Measurements from ENCODE around the gene TSHR. TPM values are rescaled to one million over a fixed set of nuclear protein-coding genes. Genes with fewer than 3 reads are reported as not detected.
"Not testable (repeated sequence)": the region's sequence is repeated elsewhere in the genome, so short reads cannot be mapped to it uniquely, and the experiment has no call there.

The TSHR gene
- total RNA-seq, 1 donor from 2014 or later: not detected

DNA sequence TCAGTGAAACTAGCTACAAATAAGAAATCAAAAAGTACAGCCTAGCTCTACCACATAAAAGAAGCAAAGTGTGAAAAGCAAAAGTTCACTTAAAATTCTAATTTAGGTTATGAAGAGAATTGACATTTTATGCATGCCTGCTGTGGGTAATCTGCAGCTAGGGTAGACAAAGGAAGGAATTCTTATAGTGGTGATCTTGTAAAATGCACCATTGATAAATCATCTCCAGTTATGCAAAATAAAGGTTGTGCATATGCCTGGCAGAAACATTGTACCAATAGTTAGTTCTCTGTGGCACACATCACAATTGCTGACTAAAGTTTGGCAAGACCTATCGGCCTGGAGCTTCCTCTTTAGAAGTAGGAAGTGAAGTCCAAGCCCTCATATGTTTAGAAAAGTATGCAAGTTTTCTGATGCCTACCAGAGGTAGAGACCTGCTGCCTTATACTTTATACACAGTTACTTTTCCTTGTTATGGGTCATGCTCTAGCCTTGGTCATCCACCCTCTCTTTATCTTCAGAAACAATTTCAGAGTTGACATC is 78.3 kb downstream of the TSHR start:
- H3K79me2 ChIP-seq (ENCODE audit: low read depth): no peaks in the 10 kb centered on the region
- Mint-ChIP-seq H3K27ac (no peak overlapping the region), H3K4me1 (no peaks in the 10 kb centered on the region), H3K27me3 (ENCODE audit: insufficient read depth, low read depth) (peaks cover 5% of the 10 kb centered on the region), H3K4me3 (no peak overlapping the region), H3K9me3 (peaks cover 8% of the 10 kb centered on the region), H3K36me3 (no peaks in the 10 kb centered on the region)
- no peak overlapping the region for H3K4me3 ChIP-seq
- TF ChIP-seq, protein P1, sequence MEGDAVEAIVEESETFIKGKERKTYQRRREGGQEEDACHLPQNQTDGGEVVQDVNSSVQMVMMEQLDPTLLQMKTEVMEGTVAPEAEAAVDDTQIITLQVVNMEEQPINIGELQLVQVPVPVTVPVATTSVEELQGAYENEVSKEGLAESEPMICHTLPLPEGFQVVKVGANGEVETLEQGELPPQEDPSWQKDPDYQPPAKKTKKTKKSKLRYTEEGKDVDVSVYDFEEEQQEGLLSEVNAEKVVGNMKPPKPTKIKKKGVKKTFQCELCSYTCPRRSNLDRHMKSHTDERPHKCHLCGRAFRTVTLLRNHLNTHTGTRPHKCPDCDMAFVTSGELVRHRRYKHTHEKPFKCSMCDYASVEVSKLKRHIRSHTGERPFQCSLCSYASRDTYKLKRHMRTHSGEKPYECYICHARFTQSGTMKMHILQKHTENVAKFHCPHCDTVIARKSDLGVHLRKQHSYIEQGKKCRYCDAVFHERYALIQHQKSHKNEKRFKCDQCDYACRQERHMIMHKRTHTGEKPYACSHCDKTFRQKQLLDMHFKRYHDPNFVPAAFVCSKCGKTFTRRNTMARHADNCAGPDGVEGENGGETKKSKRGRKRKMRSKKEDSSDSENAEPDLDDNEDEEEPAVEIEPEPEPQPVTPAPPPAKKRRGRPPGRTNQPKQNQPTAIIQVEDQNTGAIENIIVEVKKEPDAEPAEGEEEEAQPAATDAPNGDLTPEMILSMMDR (IDR thresholded peaks at IDR 0.05): no peak
- TF ChIP-seq EZH2phosphoT487 (IDR thresholded peaks at IDR 0.05): no peak
- H3K27me3 ChIP-seq: no peaks in the 10 kb centered on the region
- H3F3A ChIP-seq (ENCODE audit: low read depth): no peaks in the 10 kb centered on the region
- H3K27ac ChIP-seq: no peak overlapping the region
- DNase-seq (ENCODE audit: low spot score): no peak
- H3K9ac ChIP-seq: no peak overlapping the region
- H3K4me2 ChIP-seq: no peak overlapping the region
- no peaks in the 10 kb centered on the region for H4K20me1 ChIP-seq (ENCODE audit: low read depth)
- no peaks in the 10 kb centered on the region for H3K4me1 ChIP-seq
- H3K36me3 ChIP-seq: no peaks in the 10 kb centered on the region
- H2AFZ ChIP-seq (replicated peaks): no peak overlapping the region
- no peaks in the 10 kb centered on the region for H3K9me3 ChIP-seq (ENCODE audit: low read depth)

DNA sequence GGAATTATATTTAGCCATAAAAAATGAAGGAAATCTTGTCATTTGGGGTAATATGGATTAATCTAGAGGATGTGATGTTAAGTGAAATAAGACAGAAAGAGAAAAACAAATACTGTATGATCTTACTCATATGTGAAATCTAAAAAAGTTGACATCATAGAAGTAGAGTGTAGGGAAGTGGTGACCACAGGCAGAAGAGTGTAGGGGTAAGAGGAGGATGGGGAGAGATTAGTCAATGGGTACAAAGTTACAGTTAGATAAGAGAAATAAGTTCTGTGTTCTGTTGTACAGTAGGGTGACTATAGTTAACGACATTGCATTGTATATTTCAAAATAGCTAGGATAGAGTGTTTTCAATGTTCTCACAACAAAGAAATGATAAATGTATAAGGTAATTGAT is 87.0 kb downstream of the TSHR start:
- no peak overlapping the region for H3K27ac ChIP-seq
- H3K4me2 ChIP-seq: no peak overlapping the region
- no peak overlapping the region for H3K9ac ChIP-seq
- H3K27me3 Mint-ChIP-seq (ENCODE audit: insufficient read depth, low read depth): no peaks in the 10 kb centered on the region
- no peak overlapping the region for H3K4me3 Mint-ChIP-seq
- no peak overlapping the region for H3K4me3 ChIP-seq
- H2AFZ ChIP-seq (replicated peaks): no peak overlapping the region
- H3K4me1 ChIP-seq: no peaks in the 10 kb centered on the region
- no peaks in the 10 kb centered on the region for H3K36me3 ChIP-seq
- H4K20me1 ChIP-seq (ENCODE audit: low read depth): no peaks in the 10 kb centered on the region
- H3K36me3 Mint-ChIP-seq: no peaks in the 10 kb centered on the region
- H3F3A ChIP-seq (ENCODE audit: low read depth): no peaks in the 10 kb centered on the region
- TF ChIP-seq EZH2 (IDR thresholded peaks at IDR 0.05) (no peak), EZH2phosphoT487 (IDR thresholded peaks at IDR 0.05) (no peak)
- TF ChIP-seq, protein P1 (IDR thresholded peaks at IDR 0.05): no peak
- peaks cover 10% of the 10 kb centered on the region for H3K9me3 Mint-ChIP-seq
- no peaks in the 10 kb centered on the region for H3K27me3 ChIP-seq
- H3K4me1 Mint-ChIP-seq: no peaks in the 10 kb centered on the region
- H3K9me3 ChIP-seq (ENCODE audit: low read depth): peaks cover 7% of the 10 kb centered on the region
- H3K79me2 ChIP-seq (ENCODE audit: low read depth): no peaks in the 10 kb centered on the region
- DNase-seq (ENCODE audit: low spot score): no peak
- no peak overlapping the region for H3K27ac Mint-ChIP-seq

DNA sequence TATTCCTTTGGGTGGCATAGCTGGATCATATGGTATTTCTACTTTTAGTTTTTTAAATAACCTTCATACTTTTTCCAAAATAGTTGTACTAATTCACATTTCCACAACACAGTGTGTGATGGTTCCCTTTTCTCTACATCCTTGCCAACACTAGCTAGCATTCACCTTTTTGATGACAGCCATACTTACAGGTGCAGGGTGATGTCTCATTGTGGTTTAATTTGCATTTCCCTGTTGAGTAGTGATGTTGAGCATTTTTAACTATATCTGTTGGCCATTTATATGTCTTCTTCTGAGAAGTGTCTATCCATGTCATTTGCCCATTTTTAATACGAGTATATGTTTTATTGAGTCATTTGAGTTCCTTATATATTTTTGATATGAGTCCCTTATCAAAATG is 96.1 kb downstream of the TSHR start:
- no peaks in the 10 kb centered on the region for H3K27me3 ChIP-seq
- no peak overlapping the region for H3K4me2 ChIP-seq
- no peak for DNase-seq (ENCODE audit: low spot score)
- H3F3A ChIP-seq (ENCODE audit: low read depth): no peaks in the 10 kb centered on the region
- no peaks in the 10 kb centered on the region for H3K4me1 ChIP-seq
- H3K9ac ChIP-seq: no peak overlapping the region
- Mint-ChIP-seq H3K27me3 (ENCODE audit: insufficient read depth, low read depth) (peaks cover 3% of the 10 kb centered on the region), H3K36me3 (no peaks in the 10 kb centered on the region), H3K9me3 (peaks cover 22% of the 10 kb centered on the region), H3K27ac (no peak overlapping the region), H3K4me1 (no peaks in the 10 kb centered on the region), H3K4me3 (no peak overlapping the region)
- H3K27ac ChIP-seq: no peak overlapping the region
- no peak overlapping the region for H3K4me3 ChIP-seq
- no peaks in the 10 kb centered on the region for H3K79me2 ChIP-seq (ENCODE audit: low read depth)
- H3K36me3 ChIP-seq: no peaks in the 10 kb centered on the region
- H3K9me3 ChIP-seq (ENCODE audit: low read depth): no peaks in the 10 kb centered on the region
- H2AFZ ChIP-seq (replicated peaks): no peak overlapping the region
- H4K20me1 ChIP-seq (ENCODE audit: low read depth): no peaks in the 10 kb centered on the region
- TF ChIP-seq EZH2 (IDR thresholded peaks at IDR 0.05) (no peak), EZH2phosphoT487 (IDR thresholded peaks at IDR 0.05) (no peak)
- TF ChIP-seq, protein P1 (IDR thresholded peaks at IDR 0.05): no peak

DNA sequence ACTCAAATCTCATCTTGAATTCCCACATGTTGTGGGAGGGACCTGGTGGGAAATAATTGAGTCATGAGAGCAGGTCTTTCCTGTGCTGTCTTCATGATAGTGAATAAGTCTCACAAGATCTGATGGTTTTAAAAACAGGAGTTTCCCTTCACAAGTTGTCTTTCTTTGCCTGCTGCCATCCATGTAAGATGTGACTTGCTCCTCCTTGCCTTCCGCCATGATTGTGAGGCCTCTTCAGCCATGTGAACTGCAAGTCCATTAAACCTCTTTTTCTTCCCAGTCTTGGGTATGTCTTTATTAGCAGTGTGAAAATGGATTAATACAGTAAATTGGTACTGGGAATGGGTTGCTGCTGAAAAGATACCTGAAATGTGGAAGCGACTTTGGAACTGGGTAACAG is 98.6 kb downstream of the TSHR start:
- peaks cover 22% of the 10 kb centered on the region for H3K9me3 Mint-ChIP-seq
- H3K4me2 ChIP-seq; H3K4me3 ChIP-seq; H3K4me3 Mint-ChIP-seq; H3K36me3 ChIP-seq; H3K27me3 ChIP-seq; H3F3A ChIP-seq (ENCODE audit: low read depth); DNase-seq (ENCODE audit: low spot score); H3K9me3 ChIP-seq (ENCODE audit: low read depth); H3K27me3 Mint-ChIP-seq (ENCODE audit: insufficient read depth, low read depth); H3K27ac Mint-ChIP-seq; H3K4me1 Mint-ChIP-seq; H3K27ac ChIP-seq; H3K4me1 ChIP-seq; H2AFZ ChIP-seq (replicated peaks); H3K36me3 Mint-ChIP-seq; H3K79me2 ChIP-seq (ENCODE audit: low read depth); H4K20me1 ChIP-seq (ENCODE audit: low read depth); H3K9ac ChIP-seq: not testable (repeated sequence)
